Stimulated activated CD4-positive, alpha-beta T cell treated with anti-CD3 and anti-CD28 coated beads, TNF-alpha, amount 100 ng/mL, for 4 hours (primary cell): Measurements from ENCODE around the gene GPBAR1.

Experiments used
- DNase-seq, 3 experiments: peaks; one replicate each; pipeline ENCODE4 v3.0.0-alpha.2; 2020; ENCODE audit warnings: low read depth in 3 of 3

GPBAR1 gene

DNA sequence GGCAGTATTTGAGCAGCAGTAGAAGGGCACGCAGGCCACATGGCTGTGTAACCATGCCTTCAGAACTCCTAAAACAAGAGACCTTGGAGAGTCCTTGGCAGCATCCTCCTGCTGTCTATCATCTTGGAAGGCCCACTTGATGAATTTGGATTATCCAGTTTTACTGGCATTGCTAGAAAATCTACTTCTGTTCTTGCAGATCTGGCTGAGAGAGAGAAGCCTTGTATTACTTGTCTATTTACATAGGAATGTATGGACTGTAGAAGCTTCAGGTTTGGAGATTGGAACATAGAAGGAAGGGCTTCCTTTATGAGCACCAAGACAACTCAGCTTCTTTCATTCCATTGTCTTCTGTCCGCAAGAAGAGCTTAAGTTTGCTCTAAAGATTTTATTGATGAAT is 16.1 kb upstream of the GPBAR1 start:
- DNase-seq = no peak

DNA sequence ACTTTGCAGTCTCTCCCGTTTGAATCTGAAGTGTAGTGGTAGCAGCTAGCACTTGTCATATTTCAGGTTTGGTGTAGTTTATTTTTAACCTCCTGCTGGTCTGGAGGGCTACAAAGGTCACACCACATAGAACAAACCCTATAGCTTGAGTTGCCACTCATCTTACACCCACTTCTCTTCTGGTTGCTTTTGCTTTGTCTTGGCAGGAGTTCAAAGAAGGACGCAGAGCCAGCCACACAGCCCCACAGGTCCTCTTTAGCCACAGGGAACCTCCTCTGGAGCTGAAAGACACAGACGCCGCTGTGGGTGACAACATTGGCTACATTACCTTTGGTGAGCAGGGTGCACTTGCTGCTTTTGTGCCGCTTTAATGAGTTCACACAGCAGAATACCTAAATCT is 15.6 kb upstream of the GPBAR1 start:
- no peak for DNase-seq

DNA sequence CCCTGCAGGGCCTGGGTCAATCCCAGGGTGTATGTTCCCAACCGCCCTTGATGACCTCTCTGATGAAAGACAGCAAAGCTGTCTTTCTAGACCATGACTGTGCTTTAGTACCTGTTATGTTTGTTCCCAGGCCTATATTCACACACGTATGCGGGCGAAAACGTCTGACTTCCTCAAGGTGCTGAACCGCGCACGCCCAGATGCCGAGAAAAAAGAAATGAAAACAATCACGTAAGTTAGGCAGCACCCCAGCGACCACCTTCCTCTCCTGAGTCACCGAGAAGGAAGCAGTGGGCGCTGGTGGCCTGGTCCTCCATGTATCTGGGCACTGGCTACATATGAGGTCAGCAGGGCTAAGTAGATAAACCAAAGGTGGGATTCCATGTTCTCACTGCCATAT is 11.1 kb upstream of the GPBAR1 start:
- DNase-seq = no peak

DNA sequence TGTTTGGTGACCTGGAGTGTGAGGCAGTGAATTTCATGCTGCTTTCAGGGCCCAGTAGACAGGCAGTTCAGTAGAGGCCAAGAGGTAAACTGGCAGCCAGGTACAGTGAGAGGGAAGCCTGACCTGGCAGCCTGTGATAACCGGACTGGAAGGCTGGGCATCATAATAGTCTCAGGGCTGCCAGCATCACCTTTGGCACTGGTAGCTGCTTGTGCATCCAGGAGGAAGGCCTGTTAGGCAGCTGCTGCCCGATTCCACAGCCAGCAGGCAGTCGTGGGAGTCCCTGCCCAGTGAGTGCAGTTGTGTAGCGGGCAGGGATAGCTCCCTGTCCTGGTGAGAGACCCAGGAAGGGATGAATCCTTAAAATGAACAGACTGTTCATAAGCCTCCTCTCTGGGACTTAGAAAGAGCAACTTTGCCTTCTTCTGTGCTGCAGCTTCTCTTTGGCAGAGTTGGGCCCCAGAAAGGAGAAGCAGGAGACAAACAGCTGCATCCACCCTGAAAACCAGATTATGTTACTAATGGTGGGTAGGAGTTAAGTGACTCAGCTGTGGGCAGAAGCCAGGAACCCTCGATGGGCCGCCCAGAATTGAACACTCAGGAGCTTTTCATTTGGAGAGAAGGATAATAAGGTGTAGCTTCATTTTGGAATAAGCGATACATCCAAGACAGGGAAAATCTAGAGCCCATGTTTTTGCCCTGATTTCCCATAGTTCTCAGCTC is 8.1 kb upstream of the GPBAR1 start:
- no peak for DNase-seq

DNA sequence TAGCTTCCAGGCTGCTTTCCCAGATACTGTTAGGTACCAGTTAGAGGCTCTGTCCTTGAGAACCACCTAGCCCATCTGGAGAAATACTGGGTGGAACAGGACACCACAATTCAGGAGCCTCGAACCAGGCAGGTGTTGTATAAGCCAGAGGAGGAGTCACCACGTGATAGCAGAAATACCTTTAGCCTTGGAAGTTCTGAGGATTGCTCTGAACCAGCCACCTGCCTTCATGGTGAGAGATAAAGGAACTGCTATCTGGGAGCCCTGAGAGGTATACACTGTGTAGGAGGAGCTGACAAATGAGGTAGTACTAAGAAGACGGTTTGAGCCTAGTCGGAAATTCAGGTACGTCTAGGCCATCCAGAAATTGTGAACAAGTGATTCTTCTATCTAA is 7.6 kb upstream of the GPBAR1 start:
- no peak for DNase-seq

DNA sequence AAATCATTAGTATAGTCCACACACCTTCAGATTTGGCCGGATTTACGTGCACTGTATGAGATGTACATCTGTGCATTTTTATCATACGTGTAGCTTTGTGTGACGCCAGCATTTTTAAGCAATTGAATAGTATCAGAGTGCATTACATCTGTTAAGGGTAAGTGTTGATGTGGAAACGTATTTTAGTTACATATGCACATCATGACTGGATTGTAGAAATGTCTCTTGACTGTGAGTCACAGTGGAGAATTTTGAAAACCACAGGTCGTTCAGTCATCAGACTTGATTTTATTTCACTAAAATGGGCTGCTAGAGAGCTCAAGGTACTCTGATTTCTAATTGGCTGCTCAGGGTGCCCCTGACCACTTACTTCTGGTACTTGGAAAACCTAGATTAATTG is 5.4 kb upstream of the GPBAR1 start:
- no peak for DNase-seq

DNA sequence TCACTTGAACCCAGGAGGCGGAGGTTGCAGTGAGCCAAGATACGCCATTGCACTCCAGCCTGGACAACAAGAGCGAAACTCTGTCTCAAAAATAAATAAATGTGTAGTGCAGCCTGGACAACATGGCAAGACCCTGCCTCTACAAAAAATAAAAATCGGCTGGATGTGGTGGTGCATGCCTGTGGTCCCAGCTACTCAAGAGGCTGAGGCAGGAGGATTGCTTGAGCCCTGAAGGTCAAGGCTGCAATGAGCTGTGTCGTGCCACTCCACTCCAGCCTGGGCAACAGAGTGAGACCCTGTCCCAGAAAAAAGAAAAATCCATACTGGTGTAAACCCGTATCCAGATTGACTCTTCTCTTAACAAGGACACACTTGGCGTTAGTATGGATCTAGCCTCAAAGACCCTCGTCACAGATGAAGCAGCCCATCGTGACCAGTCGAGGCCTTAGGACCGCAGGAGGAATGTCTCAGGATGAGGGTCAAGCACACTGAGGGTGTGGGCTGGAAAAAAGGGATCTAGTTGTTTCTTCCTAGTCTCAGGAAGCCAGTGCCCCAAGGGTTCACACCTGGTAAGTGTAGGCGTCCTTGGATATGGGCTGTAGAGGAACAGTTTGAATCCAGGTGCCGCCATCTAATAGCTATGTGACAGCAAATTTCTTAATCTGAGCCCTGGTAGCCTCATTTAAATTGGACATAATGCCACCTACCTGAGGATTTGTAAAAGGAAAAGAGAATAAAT is 4.0 kb upstream of the GPBAR1 start:
- DNase-seq = no peak

DNA sequence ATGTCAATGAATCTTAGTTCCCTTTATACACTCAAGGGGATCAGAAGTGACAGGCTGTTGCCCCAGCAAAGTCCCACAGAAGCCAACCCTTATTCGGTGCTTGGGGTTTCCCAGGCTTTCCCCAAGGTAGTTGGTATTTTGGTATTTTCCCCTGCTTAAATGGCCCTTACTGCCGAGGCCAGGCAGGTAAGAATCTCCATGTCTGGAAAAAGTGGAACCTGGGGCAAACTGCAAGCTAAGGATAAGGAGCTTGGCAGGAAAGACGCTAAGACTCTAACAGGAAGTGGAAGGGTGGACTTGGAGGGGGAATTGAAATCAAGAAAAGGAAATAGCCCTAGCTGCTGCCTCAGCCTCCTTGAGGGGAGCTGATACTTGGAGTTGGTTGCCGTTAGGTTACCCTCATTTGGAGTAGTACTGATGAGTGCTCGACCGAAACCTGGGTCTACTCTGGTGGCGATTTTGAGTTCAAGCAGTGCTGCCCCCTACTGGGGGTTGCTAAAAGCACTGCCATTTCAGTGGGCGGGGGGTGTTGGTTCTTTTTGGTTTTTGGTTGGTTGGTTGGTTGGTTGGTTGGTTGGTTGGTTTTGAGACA is 3.3 kb upstream of the GPBAR1 start:
- DNase-seq = peak; percentile 33 to 60 (median 43)

DNA sequence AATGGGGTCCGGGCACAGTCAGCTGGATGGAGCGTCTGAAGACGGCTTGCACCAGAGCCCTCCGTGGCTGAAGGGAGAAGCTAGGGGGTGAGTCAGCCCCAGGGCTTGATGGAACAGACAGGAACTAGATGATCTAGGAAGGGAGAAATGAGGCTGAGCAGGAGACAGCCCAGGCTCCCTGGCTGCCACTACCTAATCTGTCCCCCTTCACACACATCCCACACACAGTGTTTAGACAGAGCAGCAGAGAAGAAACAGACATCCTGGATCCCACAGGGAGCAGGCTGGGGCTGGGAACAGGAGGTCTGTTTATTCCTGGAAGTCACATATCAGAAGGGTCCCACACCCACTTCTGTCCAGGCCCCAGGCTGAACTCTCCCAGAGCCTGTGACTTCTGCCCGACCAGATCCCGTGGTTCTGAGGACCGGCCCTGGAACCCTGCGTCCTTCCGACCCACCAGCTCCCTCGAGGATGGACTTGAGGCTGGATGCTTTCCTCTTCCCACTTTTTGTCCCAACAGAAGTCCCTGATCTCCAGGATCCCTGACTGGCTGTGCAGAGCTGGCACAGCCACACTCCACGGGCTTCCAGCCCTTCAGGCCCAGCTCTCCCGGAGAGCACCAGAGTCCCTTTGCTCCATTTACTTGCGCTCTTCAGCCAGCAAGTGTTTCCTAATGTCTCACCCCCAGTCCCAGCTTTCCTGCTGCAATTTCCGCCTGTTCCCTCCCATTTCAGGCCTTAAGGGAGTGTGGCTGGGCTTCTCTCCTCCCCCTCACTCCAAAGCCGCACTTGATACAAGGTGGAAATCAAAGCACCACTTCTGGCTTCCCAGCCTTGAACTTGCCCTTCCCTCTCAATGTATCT is 1.5 kb upstream of the GPBAR1 start:
- no peak for DNase-seq

DNA sequence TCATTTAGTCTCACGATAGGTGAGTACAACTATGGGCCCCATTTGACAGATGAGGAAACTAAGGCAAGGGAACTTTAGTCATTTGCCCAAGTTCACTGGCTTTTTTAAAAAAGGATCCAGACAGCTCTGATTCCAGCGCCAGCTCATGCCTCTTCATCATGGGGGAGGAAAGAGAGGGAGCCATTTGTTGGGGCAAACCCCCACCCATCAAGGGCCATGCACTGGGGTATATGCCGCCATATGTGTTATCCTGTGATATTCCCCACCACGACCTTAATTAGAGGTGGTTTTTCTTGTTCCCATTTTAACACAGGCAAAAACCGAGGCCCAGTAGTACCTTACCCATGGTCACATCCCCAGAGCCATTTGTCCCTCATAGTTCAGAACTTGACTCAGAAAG is 649 bp upstream of the GPBAR1 start:
- DNase-seq = no peak

DNA sequence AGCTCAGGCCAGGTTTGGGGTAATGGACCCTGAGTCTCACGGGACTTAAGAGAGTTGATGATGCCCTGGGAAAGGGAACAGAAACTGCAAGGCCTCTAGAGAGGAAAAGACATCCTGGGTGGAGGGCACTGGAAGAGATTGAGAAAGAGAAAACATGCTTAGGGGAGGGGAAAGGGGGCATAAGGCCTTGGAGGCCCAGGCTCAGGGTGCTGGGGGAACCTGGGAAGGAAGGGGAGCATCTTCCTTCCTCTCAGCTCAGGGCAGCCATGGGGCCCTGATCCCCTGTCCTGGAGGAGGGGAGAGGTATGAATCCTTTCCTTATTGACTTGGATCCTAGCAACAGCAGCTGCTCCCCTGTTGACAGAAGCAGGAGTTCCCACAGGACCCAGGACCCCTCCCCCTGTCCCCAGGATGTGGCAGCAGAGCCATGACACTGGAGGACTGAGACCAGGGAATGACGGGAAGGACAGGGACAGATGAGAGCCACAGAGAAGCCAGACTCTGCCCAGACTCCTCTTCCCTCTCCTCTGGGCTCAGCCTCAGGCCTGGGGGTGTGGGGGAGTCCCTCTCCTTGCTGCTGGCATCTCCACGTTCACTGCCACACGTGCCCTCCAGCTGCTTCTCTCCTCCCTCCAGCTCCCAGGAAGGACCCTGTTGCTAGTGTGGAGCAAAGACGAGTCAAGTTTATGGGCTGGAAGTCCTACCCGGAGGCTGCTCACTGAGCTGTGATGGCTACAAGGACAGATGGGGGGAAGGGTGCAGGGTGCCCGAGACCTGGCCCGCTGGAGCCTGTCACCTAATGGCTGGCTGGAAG is 815 bp downstream of the GPBAR1 start:
- no peak for DNase-seq

DNA sequence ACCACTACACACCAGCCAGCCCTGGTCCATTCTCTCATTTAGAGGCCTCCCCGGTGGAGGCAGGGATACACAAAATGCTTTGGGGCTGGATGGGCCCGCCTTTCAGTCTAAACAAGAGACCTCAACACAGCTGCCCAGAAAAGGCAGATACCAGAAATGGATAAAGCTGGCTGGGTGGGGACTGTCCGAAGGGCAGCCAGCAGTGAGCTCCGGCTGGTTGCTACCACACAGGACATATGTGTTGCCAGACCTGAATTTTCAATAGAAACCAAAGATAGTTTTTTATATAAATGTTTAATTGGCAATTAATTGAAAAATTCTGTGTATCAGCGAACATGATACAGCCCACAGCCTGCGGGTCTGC is 1.4 kb downstream of the GPBAR1 start:
- no peak for DNase-seq

DNA sequence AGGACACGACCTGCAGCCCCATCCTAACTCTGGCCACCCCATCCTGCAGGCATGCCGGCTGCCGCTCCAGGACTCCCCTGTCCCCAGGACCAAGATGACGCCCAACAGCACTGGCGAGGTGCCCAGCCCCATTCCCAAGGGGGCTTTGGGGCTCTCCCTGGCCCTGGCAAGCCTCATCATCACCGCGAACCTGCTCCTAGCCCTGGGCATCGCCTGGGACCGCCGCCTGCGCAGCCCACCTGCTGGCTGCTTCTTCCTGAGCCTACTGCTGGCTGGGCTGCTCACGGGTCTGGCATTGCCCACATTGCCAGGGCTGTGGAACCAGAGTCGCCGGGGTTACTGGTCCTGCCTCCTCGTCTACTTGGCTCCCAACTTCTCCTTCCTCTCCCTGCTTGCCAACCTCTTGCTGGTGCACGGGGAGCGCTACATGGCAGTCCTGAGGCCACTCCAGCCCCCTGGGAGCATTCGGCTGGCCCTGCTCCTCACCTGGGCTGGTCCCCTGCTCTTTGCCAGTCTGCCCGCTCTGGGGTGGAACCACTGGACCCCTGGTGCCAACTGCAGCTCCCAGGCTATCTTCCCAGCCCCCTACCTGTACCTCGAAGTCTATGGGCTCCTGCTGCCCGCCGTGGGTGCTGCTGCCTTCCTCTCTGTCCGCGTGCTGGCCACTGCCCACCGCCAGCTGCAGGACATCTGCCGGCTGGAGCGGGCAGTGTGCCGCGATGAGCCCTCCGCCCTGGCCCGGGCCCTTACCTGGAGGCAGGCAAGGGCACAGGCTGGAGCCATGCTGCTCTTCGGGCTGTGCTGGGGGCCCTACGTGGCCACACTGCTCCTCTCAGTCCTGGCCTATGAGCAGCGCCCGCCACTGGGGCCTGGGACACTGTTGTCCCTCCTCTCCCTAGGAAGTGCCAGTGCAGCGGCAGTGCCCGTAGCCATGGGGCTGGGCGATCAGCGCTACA is 2.1 kb downstream of the GPBAR1 start:
- DNase-seq = no peak

DNA sequence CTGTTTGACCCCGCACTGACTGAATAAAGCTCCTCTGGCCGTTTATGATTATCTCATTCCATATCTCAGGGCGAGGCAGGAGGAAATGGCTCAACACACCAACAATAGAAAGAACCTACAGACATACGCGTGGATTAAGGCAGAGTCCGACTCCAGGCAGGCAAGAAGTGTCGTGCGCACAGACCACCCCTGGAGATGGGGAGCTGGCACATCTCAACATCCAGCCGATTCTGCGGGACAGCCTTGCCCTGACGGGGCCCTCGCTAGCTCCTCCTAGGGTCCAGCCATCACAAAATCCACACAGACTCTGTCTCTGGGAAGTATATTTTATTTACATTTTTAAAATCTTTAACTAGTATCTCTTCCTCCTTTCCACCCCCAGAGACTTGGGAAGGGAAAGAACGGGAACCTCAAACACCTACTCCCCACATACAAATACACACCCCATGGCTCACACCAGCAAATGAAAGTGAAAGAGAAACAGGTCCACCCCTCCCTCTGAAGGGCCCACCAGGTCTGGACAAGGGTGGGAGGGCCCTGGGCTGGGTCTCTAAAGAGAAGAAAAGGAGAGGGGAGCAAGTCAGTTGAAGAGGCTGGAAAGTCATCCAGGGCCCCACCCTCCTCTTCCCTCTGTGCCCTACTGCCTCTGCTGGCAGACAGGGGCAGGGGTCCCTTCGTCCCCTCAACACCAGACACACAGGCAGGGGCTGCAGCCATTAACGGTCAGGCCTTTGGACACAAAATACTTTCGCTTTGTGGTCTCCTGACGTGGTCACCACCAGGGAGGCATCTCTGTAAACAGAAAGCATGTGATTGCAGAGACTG is 3.2 kb downstream of the GPBAR1 start:
- no peak for DNase-seq

DNA sequence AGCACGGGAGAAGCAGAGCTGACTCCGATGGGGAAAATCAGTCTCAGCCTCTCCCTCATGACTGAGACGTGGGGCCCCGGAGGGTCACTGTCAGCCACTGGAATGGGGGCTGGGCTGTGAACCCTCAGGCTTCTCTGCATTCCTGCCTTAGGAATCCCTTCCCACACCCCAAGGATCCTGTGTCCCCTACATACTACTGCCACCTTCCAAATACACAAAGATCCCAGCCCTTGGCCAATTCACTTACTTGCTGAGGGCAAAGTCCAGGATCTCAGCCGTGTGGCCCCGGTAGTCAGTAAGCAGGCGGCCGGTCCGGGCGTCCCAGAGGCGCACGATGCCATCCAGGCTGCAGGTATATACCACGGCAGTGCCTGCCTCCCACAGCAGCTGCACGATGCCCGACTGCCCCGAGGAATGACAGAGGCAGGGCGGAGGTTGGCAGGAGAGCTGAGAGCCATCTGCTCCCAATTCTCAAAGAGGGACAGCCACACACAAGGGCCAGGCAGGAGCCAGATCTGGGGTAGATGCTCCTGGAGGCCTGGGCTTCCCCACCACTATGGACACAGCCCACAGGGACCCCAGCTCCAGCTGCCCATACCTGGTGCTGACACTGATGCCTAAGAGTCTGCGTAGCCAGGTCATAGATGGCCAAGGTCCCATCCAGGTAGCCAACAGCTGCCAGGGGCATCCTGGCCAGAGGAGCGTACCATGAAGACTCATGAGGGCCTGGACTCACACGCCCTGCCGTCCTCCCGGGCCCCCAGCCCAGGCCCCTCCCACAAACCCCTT is 4.2 kb downstream of the GPBAR1 start:
- no peak for DNase-seq

DNA sequence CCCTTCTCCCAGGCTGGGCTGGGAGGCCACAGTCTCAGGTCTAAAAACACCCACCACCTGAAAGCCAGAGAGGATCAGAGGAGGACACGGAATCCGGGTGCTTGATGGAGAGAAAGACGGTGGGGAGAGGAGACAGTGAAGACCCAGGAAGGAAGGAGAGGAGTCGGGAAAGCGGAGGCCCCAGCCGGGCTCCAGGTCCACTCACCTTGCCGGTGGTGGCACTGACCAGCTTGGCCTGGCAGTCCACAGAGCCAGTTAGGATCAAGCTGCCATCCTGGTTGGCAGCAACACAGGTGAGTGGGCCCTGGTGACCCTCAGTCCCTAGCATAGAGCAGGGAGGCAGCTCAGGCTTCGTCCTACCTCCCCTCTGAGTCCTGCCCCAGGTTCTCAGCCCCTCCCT is 4.8 kb downstream of the GPBAR1 start:
- no peak for DNase-seq

DNA sequence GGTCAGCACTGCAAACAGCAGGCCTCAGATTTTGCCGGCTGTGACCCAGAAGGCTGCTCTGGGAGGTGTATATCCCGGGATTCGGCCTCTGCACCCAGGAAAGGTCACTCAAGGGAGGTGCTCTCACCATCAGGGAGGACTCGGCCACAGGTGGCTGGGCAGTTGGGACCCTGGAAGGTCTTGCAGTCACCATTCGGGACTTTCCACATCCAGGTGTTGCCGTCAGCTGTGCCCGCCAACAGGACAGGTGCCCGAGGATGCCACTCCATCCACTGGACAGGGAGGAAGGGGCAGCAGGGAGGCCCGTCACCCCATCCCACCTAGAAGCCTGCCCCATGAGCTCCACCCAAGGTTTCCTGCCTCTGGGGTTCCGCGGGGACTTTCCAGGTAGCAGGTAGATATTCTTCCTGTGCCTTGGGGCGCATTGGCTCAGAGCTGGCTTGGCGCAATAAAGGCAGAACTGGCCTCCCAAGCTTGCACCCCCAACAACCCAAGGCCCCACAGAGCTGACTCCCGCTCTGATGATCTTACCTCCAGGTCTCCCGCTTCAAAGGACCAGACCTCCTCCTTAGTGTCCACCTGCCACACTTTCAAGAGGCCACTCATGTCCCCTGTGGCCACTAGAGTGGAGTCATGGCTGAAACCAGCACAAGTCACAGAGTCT is 5.6 kb downstream of the GPBAR1 start:
- no peak for DNase-seq

DNA sequence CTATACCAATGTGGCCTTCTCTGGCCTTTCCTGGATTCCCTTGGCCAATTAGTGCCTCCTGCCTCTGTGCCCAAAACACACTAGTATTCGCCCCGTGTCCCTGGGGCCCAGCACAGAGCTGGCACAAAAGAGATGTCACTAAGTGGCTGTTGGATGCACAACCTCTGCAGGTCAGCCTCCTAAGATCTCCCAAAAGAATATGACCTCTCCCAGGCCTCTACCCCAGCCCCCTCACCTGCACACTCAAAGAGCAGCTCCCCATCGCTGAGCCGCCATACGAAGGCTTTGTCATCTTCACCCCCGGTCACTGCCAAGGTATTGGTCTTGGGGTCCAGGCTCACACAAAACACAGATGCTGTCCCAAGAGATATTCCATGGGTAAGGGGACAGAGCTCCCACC is 6.4 kb downstream of the GPBAR1 start:
- DNase-seq = no peak
